H1 (cell line): ENCODE results near the gene LRCH3.

Experiments used
- CTCF ChIP-seq, 3 experiments: IDR thresholded peaks; 1 replicate in 2 of 3; 2 replicates in 1 of 3; pipeline versions ENCODE4 v1.5.1 to v1.6.1; 2011; ENCODE audit warnings: low read length in 3 of 3, mild to moderate bottlenecking in 3 of 3, inconsistent platforms in 2 of 3, low read depth in 1 of 3, moderate library complexity in 1 of 3; ENCODE audit not compliant: insufficient read depth in 1 of 3; ENCODE audit errors: control extremely low read depth in 1 of 3
- POLR2AphosphoS5 ChIP-seq: IDR thresholded peaks from 2 replicates; pipeline ENCODE4 v1.6.1; 2011; ENCODE audit warnings: low read depth, low read length

GRCh38 chr3:197856199-197856816 is 65.3 kb downstream of the LRCH3 start:
- TF ChIP-seq CTCF (IDR thresholded peaks at IDR 0.05; ENCODE audit: control extremely low read depth in 1 of 3, insufficient read depth in 1 of 3, low read depth in 1 of 3, low read length in 3 of 3): no peak
- no peak for TF ChIP-seq POLR2AphosphoS5
